Stimulated activated naive B cell treated with anti-CD40 and anti-IgM and Interleukin-4, amounts not matched to agents 10 μg/mL and 1 μg/mL and 100 μg/mL, for 72 hours (primary cell): Measurements from ENCODE around the gene ELMO1.

Source experiments
- ATAC-seq, 2 donors: fragments of 150-1000 bp; cut with Tn5 transposase; replicated peaks; 2 replicates each; pipeline ENCODE4 v1.10.0; 2021; ENCODE audit warnings: moderate library complexity in 1 of 2
- DNase-seq: peaks from one replicate; pipeline ENCODE4 v3.0.0; 2021
- H3K27ac Mint-ChIP-seq: one replicate; pipeline ENCODE4 v1.8.0; 2022; ENCODE audit warnings: mild to moderate bottlenecking, mixed read lengths
- H3K27me3 Mint-ChIP-seq, 2 donors: one replicate each; pipeline ENCODE4 v1.8.0; 2022; ENCODE audit warnings: mixed read lengths in 2 of 2
- H3K36me3 Mint-ChIP-seq, 2 donors: one replicate each; pipeline ENCODE4 v1.8.0; 2022; ENCODE audit warnings: mixed read lengths in 2 of 2, mild to moderate bottlenecking in 1 of 2
- H3K4me1 Mint-ChIP-seq, 2 donors: one replicate each; pipeline ENCODE4 v1.8.0; 2022; ENCODE audit warnings: mixed read lengths in 2 of 2, mild to moderate bottlenecking in 1 of 2
- H3K4me3 Mint-ChIP-seq, 2 donors: one replicate each; pipeline ENCODE4 v1.8.0; 2022; ENCODE audit warnings: mild to moderate bottlenecking in 2 of 2, mixed read lengths in 2 of 2, moderate library complexity in 1 of 2
- H3K9me3 Mint-ChIP-seq, 2 donors: one replicate each; pipeline ENCODE4 v1.8.0; 2022; ENCODE audit warnings: mixed read lengths in 2 of 2, mild to moderate bottlenecking in 1 of 2

ELMO1 gene

DNA sequence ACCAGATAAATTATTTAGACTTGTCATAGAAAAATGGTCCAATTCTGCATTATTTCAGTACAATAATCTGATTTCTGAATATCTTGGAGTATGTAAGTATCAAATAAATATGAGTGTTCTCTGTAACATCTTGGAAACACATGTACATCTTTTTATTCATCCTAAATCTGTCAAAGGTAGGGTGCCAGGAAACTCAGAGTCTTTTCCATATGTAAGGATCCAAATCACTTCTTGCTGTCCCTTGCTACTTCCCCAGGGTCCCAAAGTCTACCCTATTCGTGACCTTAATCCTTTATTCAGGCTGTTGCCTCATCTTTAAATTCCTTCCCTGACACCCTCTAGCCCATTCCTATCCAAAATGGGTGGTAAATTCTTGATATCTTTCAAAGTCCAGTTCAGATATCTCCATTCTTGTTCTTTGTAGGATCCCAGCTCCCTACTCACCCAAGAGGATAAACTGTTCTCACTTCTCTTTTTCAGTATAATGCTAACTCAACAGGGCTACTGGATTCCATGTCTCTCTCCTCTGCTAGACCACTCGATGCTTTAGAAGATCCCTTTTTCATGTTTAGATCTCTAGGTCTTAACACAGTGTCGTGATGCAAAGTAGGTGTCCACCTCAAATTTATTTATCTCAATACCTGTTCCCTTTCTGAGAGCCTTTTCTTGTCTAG, 493.1 kb downstream of the ELMO1 start:
- Mint-ChIP-seq H3K4me1 (peaks cover 27% of the 10 kb centered on the region in 2 donors), H3K4me3 (no peak overlapping the region), H3K36me3 (peaks cover 9 to 29% of the 10 kb centered on the region in 2 donors), H3K27me3 (no peaks in the 10 kb centered on the region), H3K9me3 (no peaks in the 10 kb centered on the region), H3K27ac (no peak overlapping the region)
- ATAC-seq (no peak), DNase-seq (no peak)

DNA sequence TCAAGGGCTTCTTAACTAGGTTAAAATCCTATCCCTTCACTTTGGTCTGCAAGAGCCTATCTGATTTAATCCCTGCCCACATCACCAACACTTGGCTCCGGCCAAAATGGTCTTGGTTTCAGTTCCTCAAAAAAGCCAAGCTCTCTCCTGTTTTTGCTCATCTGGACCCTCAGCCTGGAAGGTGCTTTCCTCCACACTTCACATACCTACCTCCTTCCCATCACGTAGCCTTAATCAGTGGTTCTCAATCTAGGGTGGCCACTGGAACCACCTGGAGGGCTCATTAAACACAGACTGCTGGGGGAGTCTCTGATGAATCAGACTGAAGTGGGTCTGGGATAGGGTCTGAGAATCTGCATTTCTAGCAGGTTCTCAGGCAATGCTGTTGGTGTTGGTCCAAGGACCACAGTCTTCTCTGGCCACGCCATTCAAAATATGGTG, 497.4 kb downstream of the ELMO1 start:
- ATAC-seq (peak; percentile 93 to 95), DNase-seq (peak; percentile 56)
- Mint-ChIP-seq H3K4me3 (no peak overlapping the region), H3K27me3 (no peaks in the 10 kb centered on the region), H3K9me3 (no peaks in the 10 kb centered on the region), H3K27ac (no peak overlapping the region), H3K36me3 (peaks cover 20 to 61% of the 10 kb centered on the region in 2 donors), H3K4me1 (peaks cover 39 to 57% of the 10 kb centered on the region in 2 donors)

DNA sequence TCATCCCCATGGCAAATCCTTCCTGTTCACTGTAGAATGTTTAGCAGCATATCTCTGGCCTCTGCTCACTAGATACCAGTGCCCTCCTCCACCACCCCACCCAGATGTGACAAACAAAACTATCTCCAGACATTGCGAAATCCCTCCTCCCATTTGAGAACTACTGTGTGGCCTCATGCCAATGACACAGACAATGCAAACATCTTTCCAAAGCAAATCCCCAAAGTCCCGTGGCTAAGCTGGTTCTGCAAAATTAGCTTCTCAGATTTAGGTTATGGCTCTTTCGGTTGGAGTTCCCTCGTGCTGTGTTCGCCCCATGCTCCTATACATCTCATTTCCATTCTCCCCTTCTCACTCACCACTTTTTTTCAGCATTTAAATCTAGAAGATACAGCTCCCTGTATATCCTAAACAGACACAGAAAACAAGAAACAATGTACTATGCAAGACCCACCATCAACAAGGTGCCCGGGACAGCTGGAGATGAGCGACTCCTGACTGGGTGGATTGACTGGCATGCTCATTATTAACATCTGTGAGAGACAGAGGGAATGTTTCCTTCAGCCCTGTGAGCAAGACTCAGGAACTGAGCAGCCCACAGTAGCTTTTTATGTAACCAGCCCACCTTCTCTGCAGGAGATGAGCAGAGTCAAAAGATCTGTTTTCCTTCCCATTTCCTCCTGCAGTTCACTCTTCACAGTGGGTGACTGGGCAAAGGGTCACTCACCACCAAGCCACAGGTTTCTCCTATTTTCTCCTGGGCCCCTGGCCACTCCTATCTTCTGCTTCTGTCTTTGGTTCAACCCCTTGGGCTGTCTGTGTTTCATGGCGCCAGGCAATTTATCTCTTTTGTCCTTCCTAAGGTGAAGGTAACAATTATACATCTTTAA, 498.7 kb downstream of the ELMO1 start:
- Mint-ChIP-seq H3K27me3 (no peaks in the 10 kb centered on the region), H3K27ac (no peak overlapping the region), H3K4me1 (peaks cover 38 to 46% of the 10 kb centered on the region in 2 donors), H3K36me3 (peaks cover 20 to 57% of the 10 kb centered on the region in 2 donors), H3K9me3 (no peaks in the 10 kb centered on the region), H3K4me3 (no peak overlapping the region)
- DNase-seq, result no peak
- ATAC-seq, result no peak

DNA sequence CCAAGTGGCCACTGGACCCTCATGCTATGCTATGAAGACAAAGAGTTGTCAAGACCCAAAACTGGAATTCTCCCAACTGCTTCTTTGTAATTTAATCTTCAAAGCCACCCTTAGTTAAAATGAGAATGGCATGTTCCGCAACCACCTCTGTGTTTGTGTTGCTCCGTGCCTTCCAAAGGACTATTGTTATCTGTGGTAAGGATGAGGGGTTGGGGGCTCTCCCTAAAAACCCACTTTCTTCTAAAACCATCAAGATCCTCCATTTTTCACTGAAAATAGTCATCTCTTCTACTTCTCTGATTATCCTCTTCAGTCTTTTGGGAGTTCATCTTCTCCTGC, 502.3 kb downstream of the ELMO1 start:
- no peak for ATAC-seq
- Mint-ChIP-seq H3K4me1 (peaks cover 52 to 68% of the 10 kb centered on the region in 2 donors), H3K27ac (no peak overlapping the region), H3K4me3 (no peak overlapping the region), H3K36me3 (peaks cover 23 to 51% of the 10 kb centered on the region in 2 donors), H3K9me3 (peaks cover 0 to 2% of the 10 kb centered on the region in 2 donors), H3K27me3 (no peaks in the 10 kb centered on the region)
- no peak for DNase-seq

DNA sequence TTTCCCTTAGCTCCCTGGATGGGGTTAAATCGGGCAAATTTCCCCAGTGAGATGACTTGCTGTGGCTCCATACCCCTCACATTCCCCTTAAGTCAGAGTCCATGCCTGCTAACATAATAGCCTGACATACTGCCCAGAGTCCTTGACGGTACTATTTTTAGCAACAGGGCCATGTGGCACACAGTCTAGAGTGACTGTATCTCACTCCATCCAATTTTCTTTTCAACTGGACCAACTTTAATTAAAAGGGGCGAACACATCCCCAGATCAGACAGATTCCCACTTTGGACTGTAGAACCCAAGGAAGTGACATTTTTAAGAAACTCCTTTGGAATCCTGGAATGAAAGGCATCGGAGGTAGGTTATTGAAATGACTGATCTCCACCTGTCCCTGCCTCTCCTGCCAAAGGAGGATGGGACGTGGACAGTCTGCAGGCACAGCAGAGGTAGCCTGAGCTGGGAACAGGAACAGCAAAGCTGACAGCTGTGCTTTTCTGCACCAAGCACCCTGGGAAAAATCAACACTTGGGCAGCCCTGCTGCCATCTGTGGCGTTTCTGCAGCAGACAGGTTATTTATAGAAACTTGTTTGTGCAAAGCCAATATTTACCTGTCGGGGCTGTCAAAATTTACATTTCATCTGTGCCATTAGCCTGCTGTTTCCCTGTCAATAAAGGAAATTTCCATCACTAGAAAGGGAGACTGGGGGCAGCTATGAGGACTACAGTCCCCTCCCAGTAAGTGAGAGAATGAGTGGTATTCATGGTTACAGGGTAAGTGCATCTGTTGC, 502.9 kb downstream of the ELMO1 start:
- Mint-ChIP-seq H3K27me3 (no peaks in the 10 kb centered on the region), H3K9me3 (peaks cover 0 to 2% of the 10 kb centered on the region in 2 donors), H3K4me3 (no peak overlapping the region), H3K4me1 (peaks cover 46 to 63% of the 10 kb centered on the region in 2 donors), H3K36me3 (peaks cover 21 to 46% of the 10 kb centered on the region in 2 donors), H3K27ac (no peak overlapping the region)
- DNase-seq (no peak), ATAC-seq (no peak)

DNA sequence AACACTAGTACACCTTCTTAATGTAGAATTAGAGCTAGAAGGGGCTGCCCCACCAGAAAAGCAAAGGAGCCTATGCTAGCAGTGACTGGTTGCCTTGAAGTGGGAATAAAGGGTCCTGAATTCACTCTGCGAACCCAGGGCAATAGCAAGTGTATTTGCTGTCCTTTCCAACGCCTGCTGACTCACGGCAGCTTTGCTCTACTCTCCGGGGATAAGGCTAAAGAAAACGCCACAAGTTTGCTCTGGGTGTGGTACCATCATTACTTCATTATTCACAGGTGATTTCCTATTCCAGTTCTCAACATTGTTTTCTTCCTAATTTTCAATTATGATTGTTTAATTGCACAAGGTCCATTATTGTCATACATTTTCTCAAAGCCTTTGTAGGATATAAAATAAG, 503.8 kb downstream of the ELMO1 start:
- Mint-ChIP-seq H3K4me1 (peaks cover 40 to 53% of the 10 kb centered on the region in 2 donors), H3K9me3 (peaks cover 0 to 2% of the 10 kb centered on the region in 2 donors)

DNA sequence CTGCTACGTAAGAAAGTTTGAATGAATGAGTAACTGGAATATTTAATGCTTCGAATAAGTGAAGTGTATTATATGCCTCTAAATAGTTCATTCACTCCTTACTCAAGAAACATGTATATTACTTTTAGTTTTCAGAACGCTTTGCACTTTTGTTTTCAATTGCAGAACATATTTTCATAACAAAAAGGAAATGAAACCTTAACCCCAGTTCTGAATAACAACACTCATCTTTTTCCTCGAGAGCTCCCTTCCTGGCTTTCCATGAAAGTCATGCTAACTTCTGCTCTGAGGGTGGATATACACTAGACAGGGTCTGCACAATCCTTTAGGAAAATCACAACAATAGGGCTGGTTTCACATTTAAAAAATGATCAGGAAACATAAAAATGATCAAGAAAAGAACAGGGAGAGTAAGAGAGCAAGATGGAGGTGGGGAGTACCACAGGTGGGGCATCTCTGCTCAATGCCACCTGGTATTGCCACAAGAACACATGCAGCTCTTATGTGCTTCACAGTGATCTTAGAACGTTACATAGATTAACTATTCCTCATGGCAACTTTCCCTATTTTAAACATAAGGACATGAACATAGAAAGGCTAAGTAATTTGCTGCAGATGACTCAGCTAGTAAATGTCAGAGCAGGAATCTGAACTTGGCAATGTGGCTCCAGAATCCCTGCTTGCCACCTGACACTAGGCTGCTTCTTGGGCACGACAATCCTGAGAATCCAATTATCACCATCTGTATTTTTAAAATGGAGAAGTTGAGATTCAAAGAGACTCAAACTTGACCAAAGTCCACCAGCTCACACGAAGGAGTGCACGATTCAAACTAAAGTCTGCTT, 504.9 kb downstream of the ELMO1 start:
- Mint-ChIP-seq H3K36me3 (peaks cover 16 to 44% of the 10 kb centered on the region in 2 donors), H3K27ac (peak overlapping the region; percentile 52), H3K9me3 (peaks cover 0 to 5% of the 10 kb centered on the region in 2 donors), H3K27me3 (no peaks in the 10 kb centered on the region), H3K4me1 (peaks cover 36 to 43% of the 10 kb centered on the region in 2 donors), H3K4me3 (peak overlapping the region; percentile 47 to 49)
- ATAC-seq, result peak; percentile 57 to 66
- no peak for DNase-seq

More for the DNA sequence above, 503.8 kb downstream of the ELMO1 start:
- Mint-ChIP-seq H3K27me3 (no peaks in the 10 kb centered on the region), H3K27ac (no peak overlapping the region), H3K36me3 (peaks cover 17 to 48% of the 10 kb centered on the region in 2 donors), H3K4me3 (no peak overlapping the region)
- DNase-seq, result no peak
- ATAC-seq, result no peak

DNA sequence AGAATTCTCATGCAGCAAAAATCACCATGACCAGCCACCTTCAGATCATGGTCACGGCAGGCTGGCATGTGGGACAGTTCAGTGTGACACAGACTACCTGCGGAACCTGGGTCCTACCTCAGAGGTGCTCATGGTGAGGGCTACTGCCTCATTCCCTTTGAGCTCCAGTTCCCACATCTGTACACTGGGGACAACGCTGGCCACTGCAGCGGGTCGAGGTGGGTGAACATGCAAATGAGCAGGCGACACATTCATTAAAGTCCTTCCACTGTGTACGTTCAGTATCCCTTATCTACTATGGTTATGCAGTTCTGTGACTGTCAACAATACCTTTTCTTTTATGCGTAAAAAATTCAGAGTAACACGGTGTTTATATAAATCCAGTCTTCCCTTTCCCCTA, 505.7 kb downstream of the ELMO1 start:
- Mint-ChIP-seq H3K27ac (peak overlapping the region; percentile 52), H3K27me3 (no peaks in the 10 kb centered on the region), H3K36me3 (peaks cover 22 to 47% of the 10 kb centered on the region in 2 donors), H3K4me3 (peak overlapping the region; percentile 47 to 49), H3K4me1 (peaks cover 36 to 41% of the 10 kb centered on the region in 2 donors), H3K9me3 (peaks cover 0 to 5% of the 10 kb centered on the region in 2 donors)
- peak; percentile 18 to 23 for ATAC-seq
- DNase-seq, result no peak

DNA sequence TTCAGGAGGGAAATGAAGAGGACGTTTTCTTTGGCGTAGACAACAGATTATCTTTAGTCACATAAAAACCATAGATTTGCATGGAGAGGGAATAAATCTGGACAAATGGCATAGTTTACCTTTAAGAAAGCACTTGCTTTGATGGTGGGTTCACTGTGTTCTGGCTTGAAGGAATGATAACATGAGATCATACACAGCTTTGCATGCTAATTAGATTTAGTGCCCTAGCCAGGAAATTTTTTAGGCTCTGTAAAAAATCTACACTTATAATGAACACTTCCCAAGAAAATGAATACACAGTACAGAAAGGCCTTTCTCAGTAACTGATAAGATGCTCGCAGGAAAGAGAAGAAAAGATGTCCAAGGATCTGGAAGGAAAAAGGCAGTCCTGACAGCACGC, 506.1 kb downstream of the ELMO1 start:
- H3K36me3 Mint-ChIP-seq, result peaks cover 26 to 48% of the 10 kb centered on the region in 2 donors
- H3K9me3 Mint-ChIP-seq, result peaks cover 0 to 5% of the 10 kb centered on the region in 2 donors
- H3K4me3 Mint-ChIP-seq, result no peak overlapping the region
- no peaks in the 10 kb centered on the region for H3K27me3 Mint-ChIP-seq
- no peak for DNase-seq
- H3K27ac Mint-ChIP-seq, result no peak overlapping the region
- ATAC-seq, result no peak
- H3K4me1 Mint-ChIP-seq, result peaks cover 34 to 41% of the 10 kb centered on the region in 2 donors

DNA sequence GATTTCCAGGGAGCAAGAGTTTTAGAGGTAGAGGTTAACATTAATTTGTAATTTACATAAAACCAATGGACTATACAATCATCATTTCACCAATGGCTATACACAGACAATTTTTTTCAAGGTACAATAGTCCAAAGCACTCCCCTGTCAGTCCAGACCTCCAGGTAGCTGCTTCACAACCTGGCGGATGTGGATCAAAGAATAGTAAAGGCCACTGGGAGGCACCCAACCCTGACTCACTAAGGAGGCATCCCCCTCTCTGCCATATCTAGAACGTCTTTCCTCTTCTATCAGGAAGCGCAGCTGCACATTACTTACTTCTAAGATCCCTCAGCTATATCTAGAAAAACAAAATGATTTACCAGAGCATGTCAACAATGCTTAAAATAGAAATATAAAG, 506.6 kb downstream of the ELMO1 start:
- H3K9me3 Mint-ChIP-seq, result peaks cover 4 to 9% of the 10 kb centered on the region in 2 donors

DNA sequence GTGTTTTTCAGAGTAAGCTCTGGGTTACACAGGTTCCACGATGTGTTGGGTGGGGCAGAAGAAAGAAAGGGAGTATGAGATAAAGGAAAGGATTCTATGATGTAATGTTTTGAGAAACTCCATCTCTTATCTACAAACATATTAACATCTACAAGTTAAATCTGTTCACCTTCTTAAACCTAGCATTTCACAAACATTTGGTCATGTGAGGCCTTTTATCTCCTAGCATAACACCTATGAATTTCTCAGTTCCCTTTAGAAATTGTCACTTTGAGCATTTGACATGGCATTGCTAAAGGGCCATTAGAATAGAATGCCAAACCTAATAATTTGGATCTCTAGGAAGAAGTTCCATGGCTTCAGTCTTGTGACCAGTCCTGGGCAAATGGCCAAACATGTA, 507.3 kb downstream of the ELMO1 start:
- ATAC-seq, result no peak
- peaks cover 27 to 31% of the 10 kb centered on the region in 2 donors for H3K4me1 Mint-ChIP-seq
- no peak for DNase-seq
- no peaks in the 10 kb centered on the region for H3K27me3 Mint-ChIP-seq
- peaks cover 5 to 13% of the 10 kb centered on the region in 2 donors for H3K9me3 Mint-ChIP-seq
- H3K36me3 Mint-ChIP-seq, result peaks cover 36 to 51% of the 10 kb centered on the region in 2 donors
- no peak overlapping the region for H3K27ac Mint-ChIP-seq
- H3K4me3 Mint-ChIP-seq, result no peak overlapping the region

More for the DNA sequence above, 506.6 kb downstream of the ELMO1 start:
- H3K27me3 Mint-ChIP-seq, result no peaks in the 10 kb centered on the region
- no peak overlapping the region for H3K4me3 Mint-ChIP-seq
- H3K4me1 Mint-ChIP-seq, result peaks cover 29 to 38% of the 10 kb centered on the region in 2 donors
- DNase-seq (no peak), ATAC-seq (peak in 1 of 2 donors; percentile 31)
- H3K36me3 Mint-ChIP-seq, result peaks cover 29 to 48% of the 10 kb centered on the region in 2 donors
- H3K27ac Mint-ChIP-seq, result no peak overlapping the region

DNA sequence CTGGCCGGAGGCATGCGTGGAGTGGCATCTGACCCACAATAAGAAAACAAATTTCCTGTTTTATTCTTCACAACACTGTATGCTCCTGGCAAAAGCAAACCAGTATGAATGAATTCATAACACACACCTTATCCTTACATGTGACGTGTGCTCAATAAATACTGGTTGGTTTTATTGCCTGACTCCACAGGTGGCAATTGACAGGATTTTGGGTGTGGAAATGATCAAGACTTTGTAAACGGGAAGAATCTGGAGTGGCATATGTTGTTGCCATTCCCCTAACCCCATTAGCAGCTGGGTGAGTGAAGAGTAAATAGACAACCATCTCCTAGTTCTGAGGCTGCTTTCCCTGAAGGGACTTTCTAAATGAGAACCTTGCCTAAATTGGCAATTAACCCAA, 508.8 kb downstream of the ELMO1 start:
- no peak for ATAC-seq
- no peak overlapping the region for H3K27ac Mint-ChIP-seq
- peaks cover 23 to 29% of the 10 kb centered on the region in 2 donors for H3K4me1 Mint-ChIP-seq

More for the DNA sequence above, 508.8 kb downstream of the ELMO1 start:
- no peak for DNase-seq
- peaks cover 5 to 20% of the 10 kb centered on the region in 2 donors for H3K9me3 Mint-ChIP-seq
- no peaks in the 10 kb centered on the region for H3K27me3 Mint-ChIP-seq
- peaks cover 50 to 66% of the 10 kb centered on the region in 2 donors for H3K36me3 Mint-ChIP-seq
- no peak overlapping the region for H3K4me3 Mint-ChIP-seq
